Left lung (tissue), 10 donors: Measurements from ENCODE around the gene GJB4. TPM values are rescaled to one million over a fixed set of nuclear protein-coding genes. Genes with fewer than 3 reads are reported as not detected.

Source experiments
- ATAC-seq: fragments of 200-7000 bp; cut with Tn5 transposase; one replicate; pipeline ENCODE4 v1.9.1; 2020; ENCODE audit warnings: moderate library complexity
- DNase-seq, 4 donors: peaks; one replicate each; pipeline ENCODE4 v3.0.0-alpha.2; 2013 to 2020
- H3K27ac ChIP-seq, 2 donors: fragments of 200-600 bp; sonication (generic) in 1 of 2; one replicate each; pipeline versions ENCODE4 v1.5.0 to v1.8.0; 2020 to 2021
- H3K27me3 ChIP-seq, 2 donors: fragments of 200-600 bp; sonication (generic) in 1 of 2; one replicate each; pipeline versions ENCODE4 v1.5.0 to v1.8.0; 2020 to 2021
- H3K36me3 ChIP-seq, 2 donors: fragments of 200-600 bp; sonication (generic) in 1 of 2; one replicate each; pipeline versions ENCODE4 v1.5.0 to v1.8.0; 2020 to 2021
- H3K4me1 ChIP-seq, 2 donors: fragments of 200-600 bp; one replicate each; pipeline ENCODE4 v1.8.0; 2021
- H3K4me3 ChIP-seq, 2 donors: fragments of 200-600 bp; sonication (generic) in 1 of 2; one replicate each; pipeline versions ENCODE4 v1.5.0 to v1.8.0; 2020 to 2021; ENCODE audit warnings: mild to moderate bottlenecking in 1 of 2
- H3K9me3 ChIP-seq, 2 donors: fragments of 200-600 bp; sonication (generic) in 1 of 2; one replicate each; pipeline versions ENCODE4 v1.5.0 to v1.8.0; 2020 to 2021
- CTCF ChIP-seq, 2 donors: fragments of 200-600 bp; sonication (generic) in 1 of 2; IDR thresholded peaks; one replicate each; pipeline versions ENCODE4 v1.5.0 to v1.8.0; 2021; ENCODE audit warnings: antibody characterized with exemption in 2 of 2
- intact Hi-C, 2 donors: fragments of 100-400 bp; cut with DNase I; formaldehyde crosslinking; loops; one replicate each; pipeline versions ENCODE4 v1.11.2 to v1.14.2; 2022
- polyA plus RNA-seq, 6 donors: library from polyadenylated mRNA; unstranded; fragments of 120-200 nt; gene quantifications; one replicate each; pipeline ENCODE4 v1.2.1, GENCODE V29; 2013; ENCODE audit not compliant: insufficient read length in 6 of 6
- total RNA-seq, 2 donors: library from RNA; stranded (reverse); fragmentation: NEBNext Ultra II Directional; extraction: Animal tissue kit (Norgen Biotek cat#: 25700); gene quantifications; one replicate each; pipeline ENCODE4 v1.2.1, GENCODE V29; 2021
- donor health status: DM: no; HTN: yes; CAD: no.
- donor health status: DM: no; HTN: no; CAD: no.

GJB4 gene
- total and polyA plus RNA-seq, 8 donors, result 0.06 to 0.08 TPM; not detected in 6

GRCh38 chr1:34761776-34762307 lies 2.3 kb downstream of the GJB4 start:
- no peak for TF ChIP-seq CTCF (IDR thresholded peaks at IDR 0.05)
- DNase-seq, result no peak
- Histone ChIP-seq H3K4me1 (no peaks in the 10 kb centered on the region), H3K36me3 (no peaks in the 10 kb centered on the region), H3K27ac (no peak overlapping the region), H3K9me3 (no peaks in the 10 kb centered on the region), H3K27me3 (peaks cover 0 to 5% of the 10 kb centered on the region in 2 donors), H3K4me3 (no peak overlapping the region)
- intact Hi-C loops, result no loop called here
- no peak for ATAC-seq

- Histone ChIP-seq H3K27ac (no peak overlapping the region), H3K9me3 (no peaks in the 10 kb centered on the region), H3K36me3 (no peaks in the 10 kb centered on the region), H3K4me3 (no peak overlapping the region), H3K27me3 (peaks cover 0 to 5% of the 10 kb centered on the region in 2 donors), H3K4me1 (no peaks in the 10 kb centered on the region)
- no peak for TF ChIP-seq CTCF (IDR thresholded peaks at IDR 0.05)
- DNase-seq (peak in 1 of 4 donors; percentile 16), ATAC-seq (no peak)
- intact Hi-C loops, result no loop called here
Measured at GRCh38 chr1:34762474-34763141, 3.1 kb downstream of the GJB4 start.

- no peaks in the 10 kb centered on the region for H3K9me3 ChIP-seq
- no peaks in the 10 kb centered on the region for H3K36me3 ChIP-seq
- H3K27ac ChIP-seq, result no peak overlapping the region
- DNase-seq, result peak in 1 of 4 donors; percentile 13
- TF ChIP-seq CTCF (IDR thresholded peaks at IDR 0.05), result no peak
- intact Hi-C loops, result no loop called here
- peak; percentile 44 for ATAC-seq
- peaks cover 0 to 5% of the 10 kb centered on the region in 2 donors for H3K27me3 ChIP-seq
- no peak overlapping the region for H3K4me3 ChIP-seq
- H3K4me1 ChIP-seq, result no peaks in the 10 kb centered on the region
Measured at GRCh38 chr1:34763142-34763781, 3.7 kb downstream of the GJB4 start.

- no peaks in the 10 kb centered on the region for H3K4me1 ChIP-seq
- H3K4me3 ChIP-seq, result no peak overlapping the region
- no peaks in the 10 kb centered on the region for H3K36me3 ChIP-seq
- ATAC-seq, result no peak
- H3K27me3 ChIP-seq, result peaks cover 0 to under 1% of the 10 kb centered on the region in 2 donors
- no peak for TF ChIP-seq CTCF (IDR thresholded peaks at IDR 0.05)
- intact Hi-C loops, result no loop called here
- H3K9me3 ChIP-seq, result no peaks in the 10 kb centered on the region
- DNase-seq, result no peak
- no peak overlapping the region for H3K27ac ChIP-seq
Measured at GRCh38 chr1:34768856-34769255, 9.3 kb downstream of the GJB4 start.

- Histone ChIP-seq H3K4me3 (no peak overlapping the region), H3K36me3 (no peaks in the 10 kb centered on the region), H3K9me3 (no peaks in the 10 kb centered on the region), H3K27ac (no peak overlapping the region), H3K27me3 (peaks cover 0 to 7% of the 10 kb centered on the region in 2 donors), H3K4me1 (no peaks in the 10 kb centered on the region)
- intact Hi-C loops, result no loop called here
- ATAC-seq (no peak), DNase-seq (no peak)
- TF ChIP-seq CTCF (IDR thresholded peaks at IDR 0.05), result no peak
Measured at GRCh38 chr1:34770891-34771504, 11.5 kb downstream of the GJB4 start.
